PC-9 (cell line): ENCODE measurements around the gene COL5A2. TPM values are rescaled to one million over a fixed set of nuclear protein-coding genes. Genes with fewer than 3 reads are reported as not detected.

ENCODE experiments used
- BruUV-seq: library from RNA; stranded (reverse); fragments of 400-500 nt; replicated peaks from 2 replicates; lab custom pipeline; 2021; lab: Mats Ljungman, UMichigan
- CTCF ChIA-PET: fragments of 300-600 bp; sonication (Branson Sonifier 250); formaldehyde crosslinking; loops from one replicate; lab custom pipeline; 2022; ENCODE audit warnings: antibody characterized with exemption; lab: Charles Lee
- POLR2A ChIA-PET: fragments of 300-600 bp; sonication (Branson Sonifier 250); formaldehyde crosslinking; loops from one replicate; lab custom pipeline; 2022; ENCODE audit warnings: antibody characterized with exemption; ENCODE audit not compliant: unreplicated experiment; lab: Charles Lee
- DNase-seq, 2 experiments: peaks; one replicate each; pipeline versions ENCODE4 v3.0.0 to v3.0.0-alpha.2; 2015 to 2022; ENCODE audit warnings: mixed read lengths in 1 of 2
- H2AFZ ChIP-seq: fragments of 200-600 bp; sonication (generic); 2 replicates; pipeline ENCODE4 v1.8.1; 2017; ENCODE audit warnings: antibody characterized with exemption
- H3F3A ChIP-seq: fragments of 200-600 bp; sonication (generic); 2 replicates; pipeline ENCODE4 v1.8.1; 2017; ENCODE audit warnings: antibody characterized with exemption, mild to moderate bottlenecking, low read depth; ENCODE audit not compliant: insufficient read depth
- H3K27ac ChIP-seq: fragments of 200-600 bp; sonication (generic); 2 replicates; pipeline ENCODE4 v1.6.1; 2016; ENCODE audit warnings: mixed run types
- H3K27me3 ChIP-seq: fragments of 200-600 bp; sonication (generic); 2 replicates; pipeline ENCODE4 v1.6.1; 2016; ENCODE audit warnings: low read depth, mixed run types; ENCODE audit not compliant: insufficient read depth
- H3K36me3 ChIP-seq: fragments of 200-600 bp; sonication (generic); 2 replicates; pipeline ENCODE4 v1.6.1; 2016; ENCODE audit warnings: low read depth, mixed run types
- H3K4me1 ChIP-seq: fragments of 200-600 bp; sonication (generic); replicated peaks from 2 replicates; pipeline ENCODE4 v1.6.1; 2016; ENCODE audit warnings: mixed run types; ENCODE audit not compliant: insufficient read depth
- H3K4me2 ChIP-seq: fragments of 200-600 bp; sonication (generic); 2 replicates; pipeline ENCODE4 v1.6.1; 2017; ENCODE audit warnings: mixed run types
- H3K4me3 ChIP-seq: fragments of 200-600 bp; sonication (generic); 2 replicates; pipeline ENCODE4 v1.6.1; 2016; ENCODE audit warnings: mixed run types
- H3K79me2 ChIP-seq: fragments of 200-600 bp; sonication (generic); 2 replicates; pipeline ENCODE4 v1.6.1; 2017; ENCODE audit warnings: low read depth, mixed run types
- H3K9me2 ChIP-seq: fragments of 200-600 bp; sonication (generic); 2 replicates; pipeline ENCODE4 v1.8.1; 2017; ENCODE audit warnings: mild to moderate bottlenecking; ENCODE audit not compliant: insufficient read depth
- H3K9me3 ChIP-seq: fragments of 200-600 bp; sonication (generic); 2 replicates; pipeline ENCODE4 v1.8.1; 2016; ENCODE audit warnings: low read depth; ENCODE audit not compliant: insufficient read depth
- H4K20me1 ChIP-seq: fragments of 200-600 bp; sonication (generic); 2 replicates; pipeline ENCODE4 v1.8.1; 2017; ENCODE audit not compliant: insufficient read depth
- EZH2 ChIP-seq: fragments of 200-600 bp; sonication (generic); IDR thresholded peaks from 2 replicates; pipeline ENCODE4 v1.8.0; 2017; ENCODE audit warnings: antibody characterized with exemption, low read depth
- intact Hi-C: fragments of 100-400 bp; cut with micrococcal nuclease; formaldehyde crosslinking; loops from one replicate; pipeline ENCODE4 v1.10.0; 2022; ENCODE audit not compliant: unreplicated experiment
- total RNA-seq: library from RNA; stranded (reverse); gene quantifications from 2 replicates; pipeline ENCODE4 v1.2.3, GENCODE V29; 2021
- TF ChIP-seq, protein P1 (sequence below): fragments of 200-600 bp; sonication (generic); conservative IDR thresholded peaks from 2 replicates; pipeline ENCODE4 v1.6.1; 2017; ENCODE audit warnings: mixed run types, antibody characterized with exemption, mild to moderate bottlenecking, moderate library complexity

COL5A2 gene
- total RNA-seq, 1 experiment from 2014 or later, result 0.55 TPM

DNA sequence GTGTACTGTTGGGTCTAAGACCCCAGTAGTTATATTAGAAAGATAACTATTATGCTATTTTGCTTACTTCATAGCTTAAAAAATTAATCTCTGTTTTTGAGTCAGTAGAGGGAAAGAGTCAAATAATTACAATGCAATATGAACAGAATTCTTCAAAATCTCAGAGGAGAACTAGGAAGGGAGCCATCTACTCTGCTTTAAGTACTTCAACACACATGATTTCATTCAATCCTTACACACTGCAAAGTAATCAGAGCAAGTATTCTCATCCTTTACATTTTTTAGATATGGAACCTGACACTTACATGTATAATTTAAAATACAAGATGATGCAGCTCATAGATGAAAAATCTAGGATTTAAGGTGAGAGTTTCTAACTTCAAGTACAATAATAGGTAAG is 27.7 kb downstream of the COL5A2 start:
- no peaks in the 10 kb centered on the region for H4K20me1 ChIP-seq
- ChIA-PET POLR2A (no interaction called here), CTCF (no interaction called here)
- no peaks in the 10 kb centered on the region for H3K9me3 ChIP-seq
- no peak for DNase-seq
- H3K4me2 ChIP-seq, result no peak overlapping the region
- BruUV-seq, result no TSS peak
- no peaks in the 10 kb centered on the region for H3F3A ChIP-seq
- no peak overlapping the region for H2AFZ ChIP-seq
- H3K27ac ChIP-seq, result no peak overlapping the region
- H3K27me3 ChIP-seq, result no peaks in the 10 kb centered on the region
- intact Hi-C loops, result no loop called here
- H3K4me3 ChIP-seq, result no peak overlapping the region
- TF ChIP-seq, protein P1, sequence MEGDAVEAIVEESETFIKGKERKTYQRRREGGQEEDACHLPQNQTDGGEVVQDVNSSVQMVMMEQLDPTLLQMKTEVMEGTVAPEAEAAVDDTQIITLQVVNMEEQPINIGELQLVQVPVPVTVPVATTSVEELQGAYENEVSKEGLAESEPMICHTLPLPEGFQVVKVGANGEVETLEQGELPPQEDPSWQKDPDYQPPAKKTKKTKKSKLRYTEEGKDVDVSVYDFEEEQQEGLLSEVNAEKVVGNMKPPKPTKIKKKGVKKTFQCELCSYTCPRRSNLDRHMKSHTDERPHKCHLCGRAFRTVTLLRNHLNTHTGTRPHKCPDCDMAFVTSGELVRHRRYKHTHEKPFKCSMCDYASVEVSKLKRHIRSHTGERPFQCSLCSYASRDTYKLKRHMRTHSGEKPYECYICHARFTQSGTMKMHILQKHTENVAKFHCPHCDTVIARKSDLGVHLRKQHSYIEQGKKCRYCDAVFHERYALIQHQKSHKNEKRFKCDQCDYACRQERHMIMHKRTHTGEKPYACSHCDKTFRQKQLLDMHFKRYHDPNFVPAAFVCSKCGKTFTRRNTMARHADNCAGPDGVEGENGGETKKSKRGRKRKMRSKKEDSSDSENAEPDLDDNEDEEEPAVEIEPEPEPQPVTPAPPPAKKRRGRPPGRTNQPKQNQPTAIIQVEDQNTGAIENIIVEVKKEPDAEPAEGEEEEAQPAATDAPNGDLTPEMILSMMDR, result no peak
- no peaks in the 10 kb centered on the region for H3K4me1 ChIP-seq
- H3K9me2 ChIP-seq, result no peaks in the 10 kb centered on the region
- no peaks in the 10 kb centered on the region for H3K79me2 ChIP-seq
- H3K36me3 ChIP-seq, result no peaks in the 10 kb centered on the region

GRCh38 chr2:189150033-189150432 is 29.5 kb downstream of the COL5A2 start:
- no peak overlapping the region for H3K4me2 ChIP-seq
- TF ChIP-seq, protein P1, result no peak
- no peak for TF ChIP-seq EZH2
- H3K27me3 ChIP-seq, result no peaks in the 10 kb centered on the region
- ChIA-PET POLR2A (no interaction called here), CTCF (interaction anchor here (0.6 kb wide), 1 partner anchor 198 kb away, joined by 3 read pairs; no protein-coding TSS in a partner anchor)
- no peaks in the 10 kb centered on the region for H3K4me1 ChIP-seq
- peak in 1 of 2 experiments; percentile 68 for DNase-seq
- H2AFZ ChIP-seq, result peak overlapping the region; percentile 60; the same call in 1 of the 2 replicates
- no TSS peak for BruUV-seq
- H3K36me3 ChIP-seq, result no peaks in the 10 kb centered on the region
- no peaks in the 10 kb centered on the region for H3F3A ChIP-seq
- H4K20me1 ChIP-seq, result no peaks in the 10 kb centered on the region
- H3K9me3 ChIP-seq, result no peaks in the 10 kb centered on the region
- no peak overlapping the region for H3K4me3 ChIP-seq
- H3K9me2 ChIP-seq, result no peaks in the 10 kb centered on the region
- H3K27ac ChIP-seq, result no peak overlapping the region
- no peaks in the 10 kb centered on the region for H3K79me2 ChIP-seq
- intact Hi-C loops, result no loop called here

DNA sequence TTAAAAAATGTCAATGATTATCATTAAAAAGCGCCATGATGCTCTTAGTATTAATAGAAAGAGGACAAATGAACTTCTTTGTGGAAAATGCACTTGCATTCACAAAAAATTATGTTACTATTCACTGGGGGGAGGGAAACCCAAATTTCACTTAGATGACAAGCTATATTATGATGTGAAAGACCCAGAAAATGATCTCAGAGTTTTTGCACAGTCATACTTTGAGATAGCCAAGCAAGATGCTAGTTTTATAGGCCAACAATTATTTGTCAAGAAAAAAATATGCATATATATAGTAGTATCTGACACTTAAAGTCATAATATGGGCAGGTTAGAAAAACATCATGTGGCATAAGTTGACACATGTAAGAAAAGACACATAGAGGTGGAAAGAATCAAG is 31.6 kb downstream of the COL5A2 start:
- Histone ChIP-seq H3K9me3 (no peaks in the 10 kb centered on the region), H2AFZ (no peak overlapping the region), H3K27me3 (no peaks in the 10 kb centered on the region), H3F3A (no peaks in the 10 kb centered on the region), H3K36me3 (no peaks in the 10 kb centered on the region), H4K20me1 (no peaks in the 10 kb centered on the region), H3K79me2 (no peaks in the 10 kb centered on the region), H3K4me3 (no peak overlapping the region), H3K4me1 (no peaks in the 10 kb centered on the region), H3K27ac (no peak overlapping the region), H3K9me2 (no peaks in the 10 kb centered on the region), H3K4me2 (no peak overlapping the region)
- no TSS peak for BruUV-seq
- ChIA-PET CTCF (interaction anchor here (0.6 kb wide), 1 partner anchor 191 kb away, joined by 3 read pairs; no protein-coding TSS in a partner anchor), POLR2A (no interaction called here)
- no peak for TF ChIP-seq EZH2
- TF ChIP-seq, protein P1, result no peak
- intact Hi-C loops, result no loop called here
- no peak for DNase-seq
